Astrocyte (in vitro differentiated cells and primary cell): ENCODE data around the gene GYS1. TPM values are rescaled to one million over a fixed set of nuclear protein-coding genes. Genes with fewer than 3 reads are reported as not detected.
"Not testable (repeated sequence)": the region's sequence is repeated elsewhere in the genome, so short reads cannot be mapped to it uniquely, and the experiment has no call there.

Source experiments
- DNase-seq: peaks from one replicate; pipeline ENCODE4 v3.0.0-alpha.2; 2010; ENCODE audit warnings: low read depth
- FAIRE-seq: peaks from 2 replicates; lab custom pipeline; 2011; peaks lifted over from hg19 to GRCh38; lab: Jason Lieb, UNC
- H2AFZ ChIP-seq: 2 replicates; pipeline ENCODE4 v1.6.0; 2012; ENCODE audit warnings: low read depth, low read length, inconsistent platforms
- H3K27ac ChIP-seq: 2 replicates; pipeline ENCODE4 v1.5.1; 2011; ENCODE audit warnings: low read depth, low read length, inconsistent platforms
- H3K27me3 ChIP-seq: 2 replicates; pipeline ENCODE4 v1.6.0; 2011; ENCODE audit warnings: low read length, inconsistent platforms; ENCODE audit not compliant: insufficient read depth
- H3K36me3 ChIP-seq: 2 replicates; pipeline ENCODE4 v1.5.1; 2011; ENCODE audit warnings: low read length, inconsistent platforms; ENCODE audit not compliant: insufficient read depth
- H3K4me1 ChIP-seq: 2 replicates; pipeline ENCODE4 v1.5.1; 2011; ENCODE audit warnings: low read length, inconsistent platforms; ENCODE audit not compliant: insufficient read depth
- H3K4me2 ChIP-seq: 2 replicates; pipeline ENCODE4 v1.6.0; 2012; ENCODE audit warnings: low read length, inconsistent platforms
- H3K4me3 ChIP-seq: 2 replicates; pipeline ENCODE4 v1.5.1; 2011; ENCODE audit warnings: low read depth, mild to moderate bottlenecking, low read length, inconsistent platforms; ENCODE audit not compliant: insufficient read depth
- H3K79me2 ChIP-seq: 2 replicates; pipeline ENCODE4 v1.6.0; 2012; ENCODE audit warnings: mild to moderate bottlenecking, low read length, inconsistent platforms; ENCODE audit not compliant: insufficient read depth
- H3K9ac ChIP-seq: 2 replicates; pipeline ENCODE4 v1.6.0; 2012; ENCODE audit warnings: mild to moderate bottlenecking, low read length, inconsistent platforms
- H3K9me3 ChIP-seq: 2 replicates; pipeline ENCODE4 v1.5.1; 2012; ENCODE audit warnings: low read depth, mild to moderate bottlenecking, low read length, inconsistent platforms; ENCODE audit not compliant: insufficient read depth
- H4K20me1 ChIP-seq: 2 replicates; pipeline ENCODE4 v1.6.0; 2012; ENCODE audit warnings: low read length, inconsistent platforms; ENCODE audit not compliant: insufficient read depth
- H3K27ac Mint-ChIP-seq: one replicate; pipeline ENCODE4 v1.8.0; 2021; ENCODE audit warnings: mild to moderate bottlenecking, mixed read lengths; ENCODE audit not compliant: unreplicated experiment
- H3K27me3 Mint-ChIP-seq: one replicate; pipeline ENCODE4 v1.8.0; 2021; ENCODE audit warnings: low read depth, mixed read lengths; ENCODE audit not compliant: unreplicated experiment
- H3K36me3 Mint-ChIP-seq: one replicate; pipeline ENCODE4 v1.8.0; 2021; ENCODE audit warnings: low read depth, mixed read lengths; ENCODE audit not compliant: unreplicated experiment
- H3K4me1 Mint-ChIP-seq: one replicate; pipeline ENCODE4 v1.8.0; 2021; ENCODE audit warnings: low read depth, mixed read lengths; ENCODE audit not compliant: unreplicated experiment
- H3K4me3 Mint-ChIP-seq: one replicate; pipeline ENCODE4 v1.8.0; 2021; ENCODE audit warnings: mild to moderate bottlenecking, moderate library complexity, mixed read lengths; ENCODE audit not compliant: unreplicated experiment
- H3K9me3 Mint-ChIP-seq: one replicate; pipeline ENCODE4 v1.8.0; 2021; ENCODE audit warnings: mild to moderate bottlenecking, mixed read lengths; ENCODE audit not compliant: unreplicated experiment
- total RNA-seq: library from RNA; stranded (reverse); gene quantifications from 2 replicates; pipeline ENCODE4 v1.2.1, GENCODE V29; 2021
- TF ChIP-seq, protein P1 (sequence below): IDR thresholded peaks from 2 replicates; pipeline ENCODE4 v1.5.1; 2011; ENCODE audit warnings: low read depth, mild to moderate bottlenecking, inconsistent platforms, low read length, moderate library complexity; ENCODE audit not compliant: insufficient read depth

Gene GYS1
- total RNA-seq, 1 donor from 2014 or later, result 86.0 TPM

DNA sequence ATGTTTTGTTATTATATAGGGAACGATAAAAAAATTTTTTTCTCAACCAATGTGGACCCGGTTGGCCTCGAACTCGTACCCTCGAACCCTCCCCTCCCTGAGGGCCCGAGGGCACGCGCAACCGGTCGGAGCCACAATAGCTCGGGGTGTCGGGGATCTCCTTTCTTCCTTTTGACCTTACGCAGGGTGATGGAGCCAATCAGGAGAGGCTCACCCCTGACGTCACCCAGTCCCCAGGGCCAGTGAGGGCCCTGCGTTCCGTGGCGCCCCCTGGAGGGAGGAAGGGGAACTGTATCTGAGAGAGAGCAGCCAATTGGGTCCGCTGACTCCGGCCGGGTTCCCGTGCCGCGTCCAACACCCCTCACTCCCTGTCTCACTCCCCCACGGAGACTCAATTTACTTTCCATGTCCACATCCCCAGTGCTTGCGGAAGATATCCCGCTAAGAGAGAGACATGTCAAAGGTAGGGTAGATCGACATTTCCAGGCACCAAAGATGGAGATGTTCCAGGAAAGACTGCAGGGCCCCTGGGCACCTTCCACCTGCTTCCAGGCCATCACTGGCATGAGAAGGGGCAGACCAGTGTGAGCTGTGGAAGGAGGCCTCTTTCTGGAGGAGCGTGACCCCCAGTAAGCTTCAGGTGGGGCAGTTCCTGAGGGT lies 38.7 kb upstream of the GYS1 start, which contains the start of gene CGB2:
Gene CGB2, plus strand, starts transcription at position 249 of the 660 bp plus-strand sequence. Its CDS starts 206 bp downstream, at position 455.
- not testable (repeated sequence) for FAIRE-seq, H3K79me2 ChIP-seq, H3K9me3 Mint-ChIP-seq, H3K4me1 ChIP-seq, DNase-seq, H3K27me3 ChIP-seq, H3K4me1 Mint-ChIP-seq, H3K4me3 Mint-ChIP-seq, H3K27ac ChIP-seq, H3K4me3 ChIP-seq, H3K36me3 ChIP-seq, H4K20me1 ChIP-seq, H3K9ac ChIP-seq, H3K9me3 ChIP-seq, H3K36me3 Mint-ChIP-seq, H2AFZ ChIP-seq, H3K27me3 Mint-ChIP-seq, H3K4me2 ChIP-seq
- H3K27ac Mint-ChIP-seq, result peak within 1 kb of the TSS; percentile 26
- TF ChIP-seq, protein P1, sequence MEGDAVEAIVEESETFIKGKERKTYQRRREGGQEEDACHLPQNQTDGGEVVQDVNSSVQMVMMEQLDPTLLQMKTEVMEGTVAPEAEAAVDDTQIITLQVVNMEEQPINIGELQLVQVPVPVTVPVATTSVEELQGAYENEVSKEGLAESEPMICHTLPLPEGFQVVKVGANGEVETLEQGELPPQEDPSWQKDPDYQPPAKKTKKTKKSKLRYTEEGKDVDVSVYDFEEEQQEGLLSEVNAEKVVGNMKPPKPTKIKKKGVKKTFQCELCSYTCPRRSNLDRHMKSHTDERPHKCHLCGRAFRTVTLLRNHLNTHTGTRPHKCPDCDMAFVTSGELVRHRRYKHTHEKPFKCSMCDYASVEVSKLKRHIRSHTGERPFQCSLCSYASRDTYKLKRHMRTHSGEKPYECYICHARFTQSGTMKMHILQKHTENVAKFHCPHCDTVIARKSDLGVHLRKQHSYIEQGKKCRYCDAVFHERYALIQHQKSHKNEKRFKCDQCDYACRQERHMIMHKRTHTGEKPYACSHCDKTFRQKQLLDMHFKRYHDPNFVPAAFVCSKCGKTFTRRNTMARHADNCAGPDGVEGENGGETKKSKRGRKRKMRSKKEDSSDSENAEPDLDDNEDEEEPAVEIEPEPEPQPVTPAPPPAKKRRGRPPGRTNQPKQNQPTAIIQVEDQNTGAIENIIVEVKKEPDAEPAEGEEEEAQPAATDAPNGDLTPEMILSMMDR, result peak; percentile 29

DNA sequence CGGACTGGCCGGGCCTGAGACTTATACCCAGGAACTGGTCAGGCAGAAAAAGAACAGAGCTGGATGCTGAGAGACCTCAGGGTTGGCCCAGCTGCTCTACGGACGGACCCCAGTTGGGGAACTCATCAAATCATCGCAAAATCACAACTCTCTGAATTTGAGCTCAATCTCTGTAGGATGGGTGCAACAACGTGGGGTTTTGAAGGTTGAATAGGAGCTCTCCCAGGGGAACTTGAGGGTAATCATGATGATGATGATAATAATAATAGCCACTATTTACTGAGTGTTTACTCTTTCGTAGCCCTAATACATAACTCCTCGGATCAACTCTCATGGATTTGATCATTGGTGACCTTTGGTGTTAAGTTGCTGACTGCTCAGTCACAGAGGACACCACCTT lies 37.2 kb upstream of the GYS1 start:
- H3K9me3 Mint-ChIP-seq, H2AFZ ChIP-seq, DNase-seq, H3K9me3 ChIP-seq, H4K20me1 ChIP-seq, FAIRE-seq, H3K4me1 ChIP-seq, H3K79me2 ChIP-seq, H3K4me2 ChIP-seq, H3K36me3 ChIP-seq, H3K4me3 Mint-ChIP-seq, H3K4me3 ChIP-seq, H3K9ac ChIP-seq, H3K27me3 ChIP-seq, H3K27me3 Mint-ChIP-seq, H3K36me3 Mint-ChIP-seq, H3K27ac ChIP-seq: not testable (repeated sequence)
- Mint-ChIP-seq H3K4me1 (peaks cover 13% of the 10 kb centered on the region), H3K27ac (peak overlapping the region; percentile 98)

DNA sequence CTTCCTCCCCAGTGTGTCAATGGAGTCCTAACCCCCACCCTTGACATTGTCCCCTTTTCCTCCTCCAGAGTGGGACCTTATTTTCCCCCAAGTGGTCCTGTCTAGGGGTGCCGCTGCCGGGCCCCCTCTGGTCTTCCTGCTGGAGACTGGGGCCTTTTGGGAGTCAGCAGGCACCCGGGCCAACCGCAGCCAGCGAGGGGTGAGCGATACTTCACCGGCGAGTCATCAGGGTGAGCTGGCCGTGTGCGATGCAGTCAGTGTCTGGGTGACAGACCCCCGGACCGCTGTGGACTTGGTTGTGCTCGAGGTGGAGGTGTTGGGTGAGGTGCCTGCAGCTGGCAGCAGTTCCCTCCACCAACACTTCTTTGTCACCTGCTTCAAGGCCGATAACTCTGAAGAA lies 36.6 kb upstream of the GYS1 start:
- Mint-ChIP-seq H3K4me3 (peak overlapping the region; percentile 57), H3K4me1 (peaks cover 15% of the 10 kb centered on the region), H3K27ac (peak overlapping the region; percentile 98)
- Histone ChIP-seq H3K27ac (peak overlapping the region; percentile 58), H3K4me2 (peak overlapping the region; percentile 39)
- H3K4me1 ChIP-seq, H3K27me3 ChIP-seq, H3K27me3 Mint-ChIP-seq, H3K9me3 Mint-ChIP-seq, H4K20me1 ChIP-seq, H3K9me3 ChIP-seq, H2AFZ ChIP-seq, H3K36me3 Mint-ChIP-seq, H3K79me2 ChIP-seq, FAIRE-seq, H3K36me3 ChIP-seq, H3K9ac ChIP-seq, H3K4me3 ChIP-seq: not testable (repeated sequence)
- DNase-seq, result peak; percentile 40

DNA sequence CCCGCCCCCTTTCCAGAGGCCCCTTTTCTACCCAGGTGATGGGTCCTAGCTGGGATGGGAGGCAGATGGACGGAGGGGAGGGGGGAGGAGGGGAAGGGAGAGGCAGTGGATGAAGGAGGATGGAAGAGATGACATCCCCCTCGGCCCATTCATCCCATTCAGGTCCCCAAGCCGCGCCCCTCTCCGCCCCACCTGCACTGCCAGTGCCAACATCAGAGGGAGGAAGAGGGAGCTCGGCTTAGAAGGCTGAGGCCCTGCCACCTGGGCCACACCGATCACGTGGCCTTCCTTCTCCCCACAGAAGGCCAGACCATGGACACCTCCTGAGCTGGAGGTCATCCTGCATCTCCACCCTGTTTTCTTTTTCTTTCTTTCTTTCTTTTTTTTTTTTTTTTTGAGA lies 35.6 kb upstream of the GYS1 start:
- H3K27me3 Mint-ChIP-seq, H3K9ac ChIP-seq, H3K9me3 Mint-ChIP-seq, H3K4me2 ChIP-seq, H4K20me1 ChIP-seq, H3K27me3 ChIP-seq, H3K79me2 ChIP-seq, H3K36me3 ChIP-seq, H3K4me3 Mint-ChIP-seq, DNase-seq, H3K9me3 ChIP-seq, FAIRE-seq, H3K4me3 ChIP-seq, H2AFZ ChIP-seq, H3K27ac ChIP-seq, H3K36me3 Mint-ChIP-seq, H3K4me1 ChIP-seq: not testable (repeated sequence)
- H3K4me1 Mint-ChIP-seq, result peaks cover 15% of the 10 kb centered on the region
- peak overlapping the region; percentile 98 for H3K27ac Mint-ChIP-seq

DNA sequence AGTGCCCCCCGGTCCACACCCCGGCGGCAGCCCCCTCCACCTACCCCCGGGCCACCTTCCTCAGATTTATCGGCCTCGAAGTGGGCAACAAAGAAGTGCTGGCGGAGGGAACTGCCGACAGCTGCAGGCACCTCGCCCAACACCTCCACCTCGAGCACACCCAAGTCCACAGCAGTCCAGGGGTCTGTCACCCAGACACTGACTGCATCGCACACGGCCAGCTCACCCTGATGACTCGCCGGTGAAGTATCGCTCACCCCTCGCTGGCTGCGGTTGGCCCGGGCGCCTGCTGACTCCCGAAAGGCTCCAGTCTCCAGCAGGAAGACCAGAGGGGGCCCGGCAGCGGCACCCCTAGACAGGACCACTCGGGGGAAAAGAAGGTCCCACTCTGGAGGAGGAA lies 32.5 kb upstream of the GYS1 start:
- Mint-ChIP-seq H3K4me3 (peak overlapping the region; percentile 54), H3K27ac (peak overlapping the region; percentile 98), H3K4me1 (peaks cover 25% of the 10 kb centered on the region)
- not testable (repeated sequence) for H3K9me3 Mint-ChIP-seq, H4K20me1 ChIP-seq, H3K27me3 Mint-ChIP-seq, H3K9me3 ChIP-seq, DNase-seq, H3K9ac ChIP-seq, FAIRE-seq, H3K4me3 ChIP-seq, H3K4me1 ChIP-seq, H3K36me3 ChIP-seq, H3K27me3 ChIP-seq, H3K36me3 Mint-ChIP-seq, H2AFZ ChIP-seq, H3K79me2 ChIP-seq
- Histone ChIP-seq H3K4me2 (peak overlapping the region; percentile 41), H3K27ac (peak overlapping the region; percentile 33)
